GM12874 (cell line): Measurements from ENCODE around the gene KRTAP10-5.

Experiments used
- TF ChIP-seq, protein P1 (sequence below): IDR thresholded peaks from 2 replicates; pipeline ENCODE4 v1.5.1; 2011; ENCODE audit warnings: low read depth, mild to moderate bottlenecking, control low read depth, low read length, moderate library complexity; ENCODE audit not compliant: insufficient read depth

KRTAP10-5 gene

DNA sequence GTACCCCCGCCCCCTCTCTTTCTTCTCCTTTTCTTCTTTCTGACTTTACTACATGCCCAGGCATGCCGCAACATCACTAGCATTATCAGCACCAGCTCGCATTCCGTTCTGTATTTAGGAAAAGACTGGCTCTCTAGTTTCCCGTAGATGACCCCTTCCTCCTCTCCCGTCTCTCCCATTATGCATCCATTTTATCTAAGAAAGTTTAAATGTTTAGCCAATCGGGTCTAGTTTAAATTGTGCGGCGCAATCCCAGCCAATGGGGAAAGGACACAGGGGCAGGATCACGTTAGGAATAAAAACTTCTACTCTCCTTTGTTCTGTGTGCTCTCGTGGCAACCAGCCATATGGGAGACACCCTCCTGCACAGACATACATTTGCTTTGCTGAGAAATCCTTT lies 17.7 kb upstream of the KRTAP10-5 start:
- TF ChIP-seq, protein P1, sequence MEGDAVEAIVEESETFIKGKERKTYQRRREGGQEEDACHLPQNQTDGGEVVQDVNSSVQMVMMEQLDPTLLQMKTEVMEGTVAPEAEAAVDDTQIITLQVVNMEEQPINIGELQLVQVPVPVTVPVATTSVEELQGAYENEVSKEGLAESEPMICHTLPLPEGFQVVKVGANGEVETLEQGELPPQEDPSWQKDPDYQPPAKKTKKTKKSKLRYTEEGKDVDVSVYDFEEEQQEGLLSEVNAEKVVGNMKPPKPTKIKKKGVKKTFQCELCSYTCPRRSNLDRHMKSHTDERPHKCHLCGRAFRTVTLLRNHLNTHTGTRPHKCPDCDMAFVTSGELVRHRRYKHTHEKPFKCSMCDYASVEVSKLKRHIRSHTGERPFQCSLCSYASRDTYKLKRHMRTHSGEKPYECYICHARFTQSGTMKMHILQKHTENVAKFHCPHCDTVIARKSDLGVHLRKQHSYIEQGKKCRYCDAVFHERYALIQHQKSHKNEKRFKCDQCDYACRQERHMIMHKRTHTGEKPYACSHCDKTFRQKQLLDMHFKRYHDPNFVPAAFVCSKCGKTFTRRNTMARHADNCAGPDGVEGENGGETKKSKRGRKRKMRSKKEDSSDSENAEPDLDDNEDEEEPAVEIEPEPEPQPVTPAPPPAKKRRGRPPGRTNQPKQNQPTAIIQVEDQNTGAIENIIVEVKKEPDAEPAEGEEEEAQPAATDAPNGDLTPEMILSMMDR = no peak

DNA sequence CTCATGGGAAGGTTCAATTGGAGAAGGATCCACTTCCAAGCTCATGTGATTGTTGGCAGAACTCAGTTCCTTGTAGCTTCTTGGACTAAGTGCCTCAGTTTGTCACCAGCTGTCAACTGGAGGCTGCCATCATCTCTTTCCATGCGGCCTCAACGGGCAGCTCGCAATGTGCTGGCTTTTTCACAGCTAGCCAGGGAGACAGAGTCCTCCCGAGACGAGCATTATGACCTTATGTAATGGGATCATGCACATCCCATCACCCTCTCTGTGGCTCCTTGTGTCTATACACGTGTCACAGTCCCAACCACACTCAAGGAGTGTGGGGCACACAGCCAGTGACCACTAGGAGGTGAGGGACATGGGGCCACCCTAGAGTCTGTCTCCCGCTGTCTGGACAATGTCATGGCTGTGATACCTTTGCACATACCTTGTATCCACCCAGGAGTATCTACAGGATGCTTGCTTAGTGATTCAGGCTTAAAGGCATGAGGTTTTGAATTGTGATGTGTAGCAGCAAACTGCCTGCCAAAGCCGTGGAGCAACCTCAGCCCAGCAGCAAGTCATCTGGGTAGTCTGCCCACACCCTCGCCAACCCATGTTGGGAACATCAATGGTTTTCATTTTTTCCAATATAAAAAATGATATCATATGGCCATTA lies 15.8 kb upstream of the KRTAP10-5 start:
- TF ChIP-seq, protein P1 = no peak

DNA sequence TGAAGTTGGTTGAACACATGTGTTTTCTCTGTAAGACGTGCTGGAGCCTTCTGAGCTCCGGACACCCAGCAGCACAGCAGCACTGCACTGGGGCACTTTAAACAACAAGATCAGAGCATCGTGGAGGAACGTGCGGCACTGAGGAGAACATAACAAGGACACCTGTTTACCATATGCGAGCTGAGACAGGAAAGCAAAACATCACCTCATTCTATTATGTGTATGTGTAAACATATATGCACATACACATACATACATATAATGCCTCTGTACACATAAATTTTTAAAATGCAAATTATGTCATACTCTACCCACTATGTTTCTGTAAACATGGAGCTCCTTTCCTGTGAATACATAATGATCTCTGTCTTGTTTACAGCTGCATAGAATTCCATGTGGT lies 15.1 kb upstream of the KRTAP10-5 start:
- TF ChIP-seq, protein P1 = no peak

DNA sequence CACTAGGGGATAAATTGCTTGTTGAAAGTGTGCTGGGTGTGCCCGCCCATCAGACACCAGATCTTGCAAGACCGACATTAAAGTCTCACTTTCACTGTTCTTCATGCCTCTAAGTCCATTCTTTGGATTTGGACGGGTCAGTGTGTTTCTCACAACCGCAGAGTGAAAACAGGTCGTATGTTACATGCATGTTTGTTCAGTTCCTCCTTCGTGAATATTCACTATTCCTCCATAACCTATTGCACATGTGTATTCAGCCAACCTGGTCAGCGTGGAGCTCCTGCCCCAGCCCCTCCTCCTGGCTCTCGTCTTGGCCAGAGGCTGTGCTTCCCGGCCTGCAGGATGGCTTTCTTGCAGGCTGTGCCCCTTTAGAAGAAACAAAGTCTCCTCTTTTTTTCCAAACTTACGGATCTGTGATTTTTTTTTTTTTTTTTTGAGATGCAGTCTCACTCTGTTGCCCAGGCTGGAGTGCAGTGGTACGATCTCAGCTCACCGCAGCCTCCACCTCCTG lies 14.1 kb upstream of the KRTAP10-5 start:
- TF ChIP-seq, protein P1 = no peak

DNA sequence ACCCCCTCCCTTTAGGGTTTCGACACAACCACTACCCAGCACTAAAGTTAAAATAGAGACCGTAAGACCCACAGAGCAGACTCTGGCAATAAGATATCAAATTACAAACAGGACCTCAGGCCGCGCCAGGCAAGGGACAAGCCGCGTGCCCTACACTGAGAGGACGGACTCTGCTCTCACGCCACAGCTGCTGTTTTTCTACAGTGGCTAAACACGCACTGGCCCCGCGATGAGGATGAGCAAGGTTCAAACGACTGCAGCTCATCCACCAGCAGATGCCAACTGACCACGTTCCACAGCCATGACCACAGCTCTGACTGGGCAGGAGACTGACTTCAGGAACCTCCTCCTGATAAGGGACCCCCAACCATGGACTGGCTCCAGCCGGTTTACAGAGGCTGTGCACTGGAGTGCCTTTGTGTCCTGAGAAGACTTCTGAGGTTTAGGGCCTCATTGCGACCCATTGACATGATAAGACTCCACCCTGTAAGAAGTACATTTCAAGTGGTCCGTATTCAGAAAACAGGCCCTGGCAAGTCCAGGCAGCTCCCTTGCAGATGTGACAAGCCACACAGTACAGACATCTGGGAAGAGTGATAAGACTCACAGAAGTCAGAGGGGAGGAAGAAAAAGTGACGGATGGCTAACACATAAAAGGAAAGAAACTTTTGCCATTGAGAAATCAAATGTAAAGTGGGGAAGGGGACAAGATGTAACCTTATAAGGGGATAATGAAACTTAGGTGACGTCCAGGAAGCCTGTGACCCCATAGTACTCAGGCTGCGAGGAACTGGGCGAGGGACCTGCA lies 13.4 kb upstream of the KRTAP10-5 start:
- TF ChIP-seq, protein P1 = no peak

DNA sequence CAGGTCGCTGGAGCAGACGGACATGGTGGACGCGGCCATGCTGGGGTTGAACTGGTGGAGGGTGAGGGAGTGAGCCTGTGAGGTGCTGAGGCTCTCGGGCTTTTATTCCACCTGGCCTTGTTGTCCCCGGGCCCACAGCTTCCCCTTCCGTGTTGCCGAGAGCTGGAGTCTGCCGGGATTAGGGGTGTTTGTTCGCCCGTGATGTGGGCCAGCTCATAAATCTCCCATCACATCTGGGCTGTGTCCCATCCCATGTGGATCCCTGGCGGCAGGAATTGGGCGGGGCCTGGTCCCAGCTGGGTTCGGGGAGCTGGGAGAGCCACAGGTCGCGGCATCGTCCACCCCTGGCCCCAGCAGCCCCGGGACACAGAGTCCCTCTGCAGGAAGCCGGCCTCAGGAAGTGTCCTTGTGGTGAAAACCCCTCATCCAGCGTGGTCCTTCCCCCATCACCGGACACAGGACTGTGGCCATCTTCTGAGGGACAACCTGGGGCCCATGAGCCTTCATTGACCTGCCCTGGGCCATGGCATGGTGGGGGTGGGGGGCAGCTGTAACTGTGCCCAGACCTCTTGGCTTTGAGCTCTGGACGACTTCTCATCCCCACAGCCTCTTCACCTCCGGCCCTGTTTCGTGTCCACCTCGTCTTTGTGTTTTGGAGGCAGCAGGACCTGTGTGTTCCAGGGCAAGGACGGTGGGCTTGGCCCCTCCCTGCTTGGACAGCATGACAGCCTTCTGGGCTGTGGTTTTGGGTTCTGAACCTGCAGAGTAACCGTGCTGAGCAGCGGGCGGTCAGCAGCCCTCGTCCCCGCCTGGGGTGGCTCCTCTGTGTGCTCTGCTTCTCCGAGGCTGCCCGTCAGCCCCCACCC lies 12.3 kb upstream of the KRTAP10-5 start, which contains the start of gene KRTAP10-6:
Gene KRTAP10-6, minus strand, starts transcription at position 60 of the 866 bp plus-strand sequence. Its CDS starts 21 bp downstream, at position 39.
- TF ChIP-seq, protein P1 = no peak
